ENCODE measurements around the gene RGS21. TPM values are rescaled to one million over a fixed set of nuclear protein-coding genes. Genes with fewer than 3 reads are reported as not detected.

RGS21 gene
- total and polyA plus RNA-seq, 2 of the 13 experiments (the other 11 are each of a cell fraction or from before 2014, with no cell fraction given), result not detected

GRCh38 chr1:192311281-192311680 is 5.5 kb upstream of the RGS21 start:
- ChIA-PET POLR2A (no interaction called here), CTCF (ENCODE audit: low intra/inter-chr PET ratio, low total read pairs) (no interaction called here)
- TF ChIP-seq MED13 (CRISPR knock-in tag; IDR thresholded peaks at IDR 0.05) (no peak), STAG1 (CRISPR knock-in tag; IDR thresholded peaks at IDR 0.05) (peak; percentile 41)
- TF ChIP-seq, protein P1, sequence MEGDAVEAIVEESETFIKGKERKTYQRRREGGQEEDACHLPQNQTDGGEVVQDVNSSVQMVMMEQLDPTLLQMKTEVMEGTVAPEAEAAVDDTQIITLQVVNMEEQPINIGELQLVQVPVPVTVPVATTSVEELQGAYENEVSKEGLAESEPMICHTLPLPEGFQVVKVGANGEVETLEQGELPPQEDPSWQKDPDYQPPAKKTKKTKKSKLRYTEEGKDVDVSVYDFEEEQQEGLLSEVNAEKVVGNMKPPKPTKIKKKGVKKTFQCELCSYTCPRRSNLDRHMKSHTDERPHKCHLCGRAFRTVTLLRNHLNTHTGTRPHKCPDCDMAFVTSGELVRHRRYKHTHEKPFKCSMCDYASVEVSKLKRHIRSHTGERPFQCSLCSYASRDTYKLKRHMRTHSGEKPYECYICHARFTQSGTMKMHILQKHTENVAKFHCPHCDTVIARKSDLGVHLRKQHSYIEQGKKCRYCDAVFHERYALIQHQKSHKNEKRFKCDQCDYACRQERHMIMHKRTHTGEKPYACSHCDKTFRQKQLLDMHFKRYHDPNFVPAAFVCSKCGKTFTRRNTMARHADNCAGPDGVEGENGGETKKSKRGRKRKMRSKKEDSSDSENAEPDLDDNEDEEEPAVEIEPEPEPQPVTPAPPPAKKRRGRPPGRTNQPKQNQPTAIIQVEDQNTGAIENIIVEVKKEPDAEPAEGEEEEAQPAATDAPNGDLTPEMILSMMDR (CRISPR knock-in tag; IDR thresholded peaks at IDR 0.05), result 0 out of 2 replicates have a peak, but pooled peaks have one; percentile 15
- intact Hi-C loops (cut with micrococcal nuclease; ENCODE audit: unreplicated experiment), result no loop called here
- Histone ChIP-seq H2AFZ (ENCODE audit: low read length) (no peak overlapping the region), H3K27ac (ENCODE audit: extremely low read length, insufficient read depth, low read length) (no peak overlapping the region), H3K9ac (ENCODE audit: insufficient read depth, low read depth, low read length) (no peak overlapping the region), H3K4me2 (ENCODE audit: low read depth, low read length) (no peak overlapping the region), H3K4me3 (replicated peaks in 1 of 3; ENCODE audit: insufficient read depth in 1 of 3, low read depth in 2 of 3, low read length in 3 of 3) (no peak overlapping the region), H3K4me1 (ENCODE audit: insufficient read depth, low read length) (no peaks in the 10 kb centered on the region), H3K36me3 (replicated peaks in 1 of 2; ENCODE audit: control insufficient read depth in 1 of 2, insufficient read depth in 2 of 2, low read length in 2 of 2) (no peaks in the 10 kb centered on the region), H3K27me3 (ENCODE audit: control insufficient read depth in 1 of 2, insufficient read depth in 2 of 2, low read length in 2 of 2) (no peaks in the 10 kb centered on the region), H4K20me1 (ENCODE audit: insufficient read depth, low read length) (no peaks in the 10 kb centered on the region), H3K9me3 (ENCODE audit: low read length) (no peaks in the 10 kb centered on the region), H3K79me2 (ENCODE audit: insufficient read depth, low read length) (no peaks in the 10 kb centered on the region)
- WGBS (ENCODE audit: low lambda C conversion rate), result 0% methylated on average over 1 of the region's 1 CpG
- FAIRE-seq (no peak), DNase-seq (ENCODE audit: low spot score) (peak; percentile 6), ATAC-seq (no peak)
- in situ Hi-C loops (cut with HindIII; ENCODE audit: extremely low pct_ligation_motif_present, low pct_unique_long_range_greater_than_20kb), result no loop called here
- no TSS peak for BruUV-seq (replicated peaks)

DNA sequence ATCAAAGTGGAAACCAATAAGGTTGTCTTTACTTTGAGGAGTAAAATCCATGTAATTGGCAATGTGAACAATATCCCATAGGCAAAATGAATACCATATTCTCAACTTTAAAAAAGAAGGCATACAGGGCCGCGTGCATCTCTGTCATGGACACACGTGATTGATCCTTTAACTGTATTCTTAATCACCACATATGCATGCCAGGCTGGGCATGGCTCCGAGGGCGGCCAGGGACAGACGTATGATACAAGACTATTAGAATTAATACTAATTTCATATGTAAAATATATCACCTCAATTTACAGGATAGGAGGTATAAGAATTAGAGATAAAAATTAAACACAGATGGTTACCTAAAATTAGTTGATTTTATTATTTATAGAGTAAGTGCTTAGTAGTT is 11.2 kb downstream of the RGS21 start:
- POLR2A ChIA-PET, result no interaction called here
- intact Hi-C loops (cut with micrococcal nuclease; ENCODE audit: unreplicated experiment), result no loop called here

More for the DNA sequence above, 11.2 kb downstream of the RGS21 start:
- DNase-seq (ENCODE audit: low spot score) (no peak), ATAC-seq (no peak), FAIRE-seq (no peak)
- H3K9ac ChIP-seq (ENCODE audit: insufficient read depth, low read depth, low read length), result no peak overlapping the region
- H2AFZ ChIP-seq (ENCODE audit: low read length), result no peak overlapping the region
- in situ Hi-C loops (cut with HindIII; ENCODE audit: extremely low pct_ligation_motif_present, low pct_unique_long_range_greater_than_20kb), result no loop called here
- WGBS (ENCODE audit: low lambda C conversion rate), result 17% methylated on average over 6 of the region's 6 CpGs
- CTCF ChIA-PET (ENCODE audit: low intra/inter-chr PET ratio, low total read pairs), result no interaction called here
- BruUV-seq (replicated peaks), result no TSS peak
- no peaks in the 10 kb centered on the region for H3K27me3 ChIP-seq (ENCODE audit: control insufficient read depth in 1 of 2, insufficient read depth in 2 of 2, low read length in 2 of 2)
- H3K27ac ChIP-seq (ENCODE audit: extremely low read length, insufficient read depth, low read length), result no peak overlapping the region
- no peaks in the 10 kb centered on the region for H3K36me3 ChIP-seq (replicated peaks in 1 of 2; ENCODE audit: control insufficient read depth in 1 of 2, insufficient read depth in 2 of 2, low read length in 2 of 2)
- H3K79me2 ChIP-seq (ENCODE audit: insufficient read depth, low read length), result no peaks in the 10 kb centered on the region
- H4K20me1 ChIP-seq (ENCODE audit: insufficient read depth, low read length), result no peaks in the 10 kb centered on the region
- no peak overlapping the region for H3K4me3 ChIP-seq (replicated peaks in 1 of 3; ENCODE audit: insufficient read depth in 1 of 3, low read depth in 2 of 3, low read length in 3 of 3)
- TF ChIP-seq SETDB1 (CRISPR knock-in tag; IDR thresholded peaks at IDR 0.05; ENCODE audit: borderline replicate concordance), result no peak
- no peak for TF ChIP-seq EEA1 (CRISPR knock-in tag; IDR thresholded peaks at IDR 0.05; ENCODE audit: borderline replicate concordance)
- TF ChIP-seq ZSCAN21 (CRISPR knock-in tag; IDR thresholded peaks at IDR 0.05; ENCODE audit: borderline replicate concordance), result no peak
- no peak for TF ChIP-seq SAP130 (CRISPR knock-in tag; IDR thresholded peaks at IDR 0.05; ENCODE audit: low read depth)
- no peak for TF ChIP-seq CCDC6 (CRISPR knock-in tag; IDR thresholded peaks at IDR 0.05)
- no peak for TF ChIP-seq ZMYM4 (CRISPR knock-in tag; IDR thresholded peaks at IDR 0.05)
- no peak for TF ChIP-seq MYNN (CRISPR knock-in tag; IDR thresholded peaks at IDR 0.05; ENCODE audit: low read depth)
- no peak for TF ChIP-seq CREB3 (CRISPR knock-in tag; IDR thresholded peaks at IDR 0.05)
- no peak overlapping the region for H3K4me2 ChIP-seq (ENCODE audit: low read depth, low read length)
- no peaks in the 10 kb centered on the region for H3K4me1 ChIP-seq (ENCODE audit: insufficient read depth, low read length)
- H3K9me3 ChIP-seq (ENCODE audit: low read length), result no peaks in the 10 kb centered on the region

Data from HepG2 (cell line).